ENCODE results near the gene PRKD2.

Gene PRKD2

GRCh38 chr19:46717716-46718143 is 816 bp upstream of the PRKD2 start:
- H3K4me3 Mint-ChIP-seq, result peak overlapping the region; percentile 98
- DNase-seq, result no peak
- H3K9me3 Mint-ChIP-seq, result no peaks in the 10 kb centered on the region
- H3K4me1 Mint-ChIP-seq, result peaks cover 33% of the 10 kb centered on the region
- peaks cover 13% of the 10 kb centered on the region for H3K36me3 Mint-ChIP-seq (ENCODE audit: low read depth)
- peak overlapping the region; percentile 49 for H3K27ac Mint-ChIP-seq
- TF ChIP-seq, protein P1, sequence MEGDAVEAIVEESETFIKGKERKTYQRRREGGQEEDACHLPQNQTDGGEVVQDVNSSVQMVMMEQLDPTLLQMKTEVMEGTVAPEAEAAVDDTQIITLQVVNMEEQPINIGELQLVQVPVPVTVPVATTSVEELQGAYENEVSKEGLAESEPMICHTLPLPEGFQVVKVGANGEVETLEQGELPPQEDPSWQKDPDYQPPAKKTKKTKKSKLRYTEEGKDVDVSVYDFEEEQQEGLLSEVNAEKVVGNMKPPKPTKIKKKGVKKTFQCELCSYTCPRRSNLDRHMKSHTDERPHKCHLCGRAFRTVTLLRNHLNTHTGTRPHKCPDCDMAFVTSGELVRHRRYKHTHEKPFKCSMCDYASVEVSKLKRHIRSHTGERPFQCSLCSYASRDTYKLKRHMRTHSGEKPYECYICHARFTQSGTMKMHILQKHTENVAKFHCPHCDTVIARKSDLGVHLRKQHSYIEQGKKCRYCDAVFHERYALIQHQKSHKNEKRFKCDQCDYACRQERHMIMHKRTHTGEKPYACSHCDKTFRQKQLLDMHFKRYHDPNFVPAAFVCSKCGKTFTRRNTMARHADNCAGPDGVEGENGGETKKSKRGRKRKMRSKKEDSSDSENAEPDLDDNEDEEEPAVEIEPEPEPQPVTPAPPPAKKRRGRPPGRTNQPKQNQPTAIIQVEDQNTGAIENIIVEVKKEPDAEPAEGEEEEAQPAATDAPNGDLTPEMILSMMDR (IDR thresholded peaks at IDR 0.05), result no peak
- no peaks in the 10 kb centered on the region for H3K27me3 Mint-ChIP-seq (ENCODE audit: low read depth, poor library complexity)

DNA sequence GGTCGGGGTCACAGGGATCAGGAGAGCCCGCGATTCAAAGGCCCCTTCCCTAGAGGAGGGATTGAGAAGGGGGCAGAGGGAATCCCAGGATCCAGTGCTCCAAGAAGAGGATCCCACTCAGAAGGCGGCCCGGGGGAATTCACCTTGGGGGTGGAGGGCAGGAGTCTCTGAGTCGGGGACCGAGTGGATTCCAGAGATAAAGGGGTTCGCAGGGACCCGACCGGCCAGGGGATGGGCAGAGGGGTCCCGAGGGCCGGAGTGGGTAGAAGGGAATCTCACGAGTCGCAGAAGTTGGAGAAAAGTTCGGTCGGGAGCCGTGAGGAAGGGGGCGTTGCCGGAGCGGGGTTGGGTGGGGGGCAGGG is 261 bp downstream of the PRKD2 start:
- H3K4me3 Mint-ChIP-seq, result peak overlapping the region; percentile 98
- H3K27me3 Mint-ChIP-seq (ENCODE audit: low read depth, poor library complexity), result no peaks in the 10 kb centered on the region
- H3K4me1 Mint-ChIP-seq, result peaks cover 38% of the 10 kb centered on the region
- H3K36me3 Mint-ChIP-seq (ENCODE audit: low read depth), result peaks cover 4% of the 10 kb centered on the region
- H3K9me3 Mint-ChIP-seq, result no peaks in the 10 kb centered on the region
- peak overlapping the region; percentile 83 for H3K27ac Mint-ChIP-seq
- peak; percentile 28 for DNase-seq
- TF ChIP-seq, protein P1 (IDR thresholded peaks at IDR 0.05), result no peak

GRCh38 chr19:46715975-46716671 is 791 bp downstream of the PRKD2 start:
- Mint-ChIP-seq H3K4me1 (peaks cover 38% of the 10 kb centered on the region), H3K9me3 (no peaks in the 10 kb centered on the region), H3K4me3 (peak overlapping the region; percentile 98), H3K36me3 (ENCODE audit: low read depth) (peaks cover 6% of the 10 kb centered on the region), H3K27ac (peak overlapping the region; percentile 83), H3K27me3 (ENCODE audit: low read depth, poor library complexity) (no peaks in the 10 kb centered on the region)
- DNase-seq, result peak; percentile 72
- TF ChIP-seq, protein P1 (IDR thresholded peaks at IDR 0.05), result peak; percentile 36

DNA sequence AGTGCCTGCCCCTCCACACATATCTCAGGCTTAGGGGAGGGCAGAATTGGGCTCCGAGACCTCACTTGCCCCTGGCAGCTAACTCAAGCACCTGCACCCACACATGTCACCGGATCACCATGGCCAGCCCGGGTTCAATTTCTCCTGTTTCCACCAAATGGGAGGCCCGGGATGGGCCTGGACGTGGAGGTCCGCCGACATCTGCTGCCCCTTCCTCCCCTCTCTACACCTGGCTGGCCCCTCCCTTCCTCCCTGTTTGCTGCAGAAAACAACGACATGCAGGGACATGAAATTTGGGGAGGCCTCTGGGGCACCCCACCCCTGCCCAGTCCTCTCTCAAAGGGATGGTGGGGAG is 1.3 kb downstream of the PRKD2 start:
- H3K27ac Mint-ChIP-seq, result no peak overlapping the region
- no peaks in the 10 kb centered on the region for H3K27me3 Mint-ChIP-seq (ENCODE audit: low read depth, poor library complexity)
- H3K4me3 Mint-ChIP-seq, result peak overlapping the region; percentile 98
- H3K4me1 Mint-ChIP-seq, result peaks cover 38% of the 10 kb centered on the region
- no peaks in the 10 kb centered on the region for H3K9me3 Mint-ChIP-seq
- TF ChIP-seq, protein P1 (IDR thresholded peaks at IDR 0.05), result no peak
- H3K36me3 Mint-ChIP-seq (ENCODE audit: low read depth), result peaks cover 7% of the 10 kb centered on the region
- no peak for DNase-seq

DNA sequence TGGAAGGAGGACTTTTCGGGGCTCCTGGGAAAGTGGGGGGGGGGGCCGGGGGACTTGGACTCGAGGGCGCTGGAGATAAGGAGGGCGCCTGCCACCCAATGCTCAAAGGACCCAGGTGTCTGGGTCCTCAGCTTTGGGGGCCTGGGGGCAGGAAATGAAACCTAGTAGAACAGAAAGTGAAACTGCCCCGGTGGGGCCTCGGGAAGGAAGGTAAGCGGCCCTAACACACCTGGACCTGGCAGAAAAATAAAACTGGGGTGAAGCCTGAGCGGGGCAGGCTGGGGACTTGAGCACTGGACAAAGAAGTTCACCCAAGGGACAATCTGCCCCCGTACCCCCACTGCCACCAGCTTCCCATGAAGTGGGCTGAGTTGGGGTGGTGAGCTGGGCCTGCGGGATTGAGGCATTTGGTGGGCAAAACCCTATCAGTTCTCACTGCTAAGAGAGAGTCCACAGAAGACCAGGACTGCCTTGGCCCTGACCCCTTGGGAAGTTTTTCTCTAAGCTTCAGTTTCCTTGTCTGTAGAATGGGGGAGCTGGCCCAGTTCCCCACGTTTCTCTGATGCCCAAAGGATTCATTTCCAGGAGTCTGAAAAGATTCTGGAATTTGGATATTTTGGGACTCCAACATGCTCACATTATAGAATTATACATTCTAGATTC is 2.3 kb downstream of the PRKD2 start:
- Mint-ChIP-seq H3K27me3 (ENCODE audit: low read depth, poor library complexity) (no peaks in the 10 kb centered on the region), H3K4me3 (peak overlapping the region; percentile 98), H3K36me3 (ENCODE audit: low read depth) (peaks cover 17% of the 10 kb centered on the region), H3K9me3 (no peaks in the 10 kb centered on the region), H3K27ac (no peak overlapping the region), H3K4me1 (peaks cover 38% of the 10 kb centered on the region)
- TF ChIP-seq, protein P1 (IDR thresholded peaks at IDR 0.05), result no peak
- no peak for DNase-seq
